WERI-Rb-1 (cell line): ENCODE measurements around the gene LRRC3C.

Experiments
- DNase-seq: peaks from one replicate; pipeline ENCODE4 v3.0.0-alpha.2; 2020
- H3K27ac ChIP-seq: fragments of 250-450 bp; sonication (Bioruptor Pico); 2 replicates; pipeline ENCODE4 v1.5.1; 2020; ENCODE audit warnings: mild to moderate bottlenecking, moderate library complexity
- H3K27me3 ChIP-seq: fragments of 250-450 bp; sonication (Bioruptor Pico); 2 replicates; pipeline ENCODE4 v1.5.1; 2021; ENCODE audit warnings: mild to moderate bottlenecking, low read depth, moderate library complexity; ENCODE audit not compliant: insufficient read depth, severe bottlenecking
- H3K36me3 ChIP-seq: fragments of 250-450 bp; sonication (Bioruptor Pico); 2 replicates; pipeline ENCODE4 v1.5.1; 2020; ENCODE audit warnings: mild to moderate bottlenecking, moderate library complexity
- H3K4me3 ChIP-seq: 2 replicates; pipeline ENCODE4 v1.5.1; 2011; ENCODE audit warnings: low read depth, mild to moderate bottlenecking, control low read depth, low read length
- H3K9me3 ChIP-seq: fragments of 250-450 bp; sonication (Bioruptor Pico); 2 replicates; pipeline ENCODE4 v1.5.1; 2021; ENCODE audit warnings: mild to moderate bottlenecking, moderate library complexity; ENCODE audit not compliant: severe bottlenecking
- TF ChIP-seq, protein P1 (sequence below): IDR thresholded peaks from 2 replicates; pipeline ENCODE4 v1.5.1; 2011; ENCODE audit warnings: low read depth, mild to moderate bottlenecking, control low read depth, inconsistent platforms, low read length

LRRC3C gene

GRCh38 chr17:39926135-39926587, 1.4 kb upstream of the LRRC3C start:
- DNase-seq, result no peak
- TF ChIP-seq, protein P1, sequence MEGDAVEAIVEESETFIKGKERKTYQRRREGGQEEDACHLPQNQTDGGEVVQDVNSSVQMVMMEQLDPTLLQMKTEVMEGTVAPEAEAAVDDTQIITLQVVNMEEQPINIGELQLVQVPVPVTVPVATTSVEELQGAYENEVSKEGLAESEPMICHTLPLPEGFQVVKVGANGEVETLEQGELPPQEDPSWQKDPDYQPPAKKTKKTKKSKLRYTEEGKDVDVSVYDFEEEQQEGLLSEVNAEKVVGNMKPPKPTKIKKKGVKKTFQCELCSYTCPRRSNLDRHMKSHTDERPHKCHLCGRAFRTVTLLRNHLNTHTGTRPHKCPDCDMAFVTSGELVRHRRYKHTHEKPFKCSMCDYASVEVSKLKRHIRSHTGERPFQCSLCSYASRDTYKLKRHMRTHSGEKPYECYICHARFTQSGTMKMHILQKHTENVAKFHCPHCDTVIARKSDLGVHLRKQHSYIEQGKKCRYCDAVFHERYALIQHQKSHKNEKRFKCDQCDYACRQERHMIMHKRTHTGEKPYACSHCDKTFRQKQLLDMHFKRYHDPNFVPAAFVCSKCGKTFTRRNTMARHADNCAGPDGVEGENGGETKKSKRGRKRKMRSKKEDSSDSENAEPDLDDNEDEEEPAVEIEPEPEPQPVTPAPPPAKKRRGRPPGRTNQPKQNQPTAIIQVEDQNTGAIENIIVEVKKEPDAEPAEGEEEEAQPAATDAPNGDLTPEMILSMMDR, result no peak
- H3K36me3 ChIP-seq, result peaks cover 26% of the 10 kb centered on the region
- no peaks in the 10 kb centered on the region for H3K9me3 ChIP-seq
- no peak overlapping the region for H3K27ac ChIP-seq
- no peak overlapping the region for H3K4me3 ChIP-seq
- no peaks in the 10 kb centered on the region for H3K27me3 ChIP-seq

DNA sequence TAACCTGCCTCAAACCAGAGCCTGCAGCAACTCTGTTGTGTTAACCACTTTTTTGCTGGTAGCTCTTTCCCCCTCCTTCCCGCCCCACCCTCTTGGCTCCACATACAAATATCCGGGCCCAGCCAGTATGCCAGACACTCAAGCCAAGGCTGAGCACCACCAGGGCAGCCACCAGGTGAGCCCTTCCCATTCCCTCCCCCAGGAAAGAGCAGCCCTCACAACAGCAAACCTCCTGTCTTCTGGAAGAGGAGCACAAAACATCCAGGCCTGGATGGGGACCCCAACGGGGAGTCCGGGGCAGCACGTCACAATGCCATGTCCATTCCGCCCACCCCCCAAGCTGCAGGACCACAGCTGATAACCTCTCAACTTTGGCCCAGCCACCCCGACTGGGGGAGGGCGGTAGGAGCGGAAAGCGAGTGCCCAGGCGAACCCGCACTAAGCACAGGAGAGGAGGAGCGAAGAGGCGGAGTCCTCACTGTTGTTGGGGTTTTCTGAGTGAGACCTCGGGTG, 888 bp upstream of the LRRC3C start:
- Histone ChIP-seq H3K27me3 (no peaks in the 10 kb centered on the region), H3K36me3 (peaks cover 21% of the 10 kb centered on the region), H3K27ac (peak overlapping the region; percentile 67), H3K4me3 (peak overlapping the region; percentile 78), H3K9me3 (no peaks in the 10 kb centered on the region)
- TF ChIP-seq, protein P1, result no peak
- DNase-seq, result peak; percentile 50

DNA sequence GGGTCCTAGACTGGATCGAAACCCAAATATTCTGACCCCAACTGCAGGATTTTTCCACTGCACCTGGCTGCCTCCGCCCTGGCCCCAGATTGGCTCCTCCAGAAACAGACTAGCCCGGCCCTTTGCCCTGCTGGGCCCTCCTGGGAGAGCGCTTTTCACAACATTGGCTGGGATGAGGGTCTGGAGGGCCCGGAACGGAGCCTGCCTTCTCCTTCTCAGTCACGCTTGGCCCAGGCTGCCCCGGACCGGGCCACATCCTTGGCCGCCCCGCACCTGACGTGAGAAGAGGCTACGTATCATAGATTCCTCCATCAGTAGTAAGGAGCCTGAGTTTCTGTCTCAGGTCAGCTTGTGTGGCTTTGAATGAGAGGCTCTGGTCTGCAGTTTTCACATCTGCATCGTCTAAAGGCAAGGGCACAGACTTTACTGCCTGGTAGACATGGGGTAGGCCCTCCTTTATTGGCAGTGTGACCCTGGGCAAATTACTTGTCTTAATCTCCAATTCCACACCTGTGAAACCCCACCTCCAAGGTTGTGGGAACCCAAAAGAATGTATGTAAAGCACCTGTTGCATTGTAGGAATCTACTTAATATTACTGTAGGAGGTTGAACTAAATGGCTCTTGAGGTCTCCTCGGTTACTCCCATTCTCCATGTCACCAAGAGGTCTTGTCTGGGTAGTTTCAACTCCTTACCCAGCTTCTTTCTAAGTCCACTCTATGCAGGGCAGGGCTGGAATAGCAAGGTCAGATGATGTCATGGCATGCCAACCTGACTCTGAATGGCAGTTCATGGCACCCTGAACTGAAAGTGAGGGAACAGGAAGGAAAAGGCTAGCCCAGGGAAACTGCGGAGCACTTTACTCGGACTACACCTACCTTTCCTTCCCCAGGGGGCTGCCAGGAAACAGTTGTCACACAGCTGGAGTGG, 661 bp downstream of the LRRC3C start:
- no peak overlapping the region for H3K27ac ChIP-seq
- H3K27me3 ChIP-seq, result no peaks in the 10 kb centered on the region
- H3K36me3 ChIP-seq, result peaks cover 6% of the 10 kb centered on the region
- H3K9me3 ChIP-seq, result no peaks in the 10 kb centered on the region
- TF ChIP-seq, protein P1, result no peak
- no peak for DNase-seq
- peak overlapping the region; percentile 78 for H3K4me3 ChIP-seq

DNA sequence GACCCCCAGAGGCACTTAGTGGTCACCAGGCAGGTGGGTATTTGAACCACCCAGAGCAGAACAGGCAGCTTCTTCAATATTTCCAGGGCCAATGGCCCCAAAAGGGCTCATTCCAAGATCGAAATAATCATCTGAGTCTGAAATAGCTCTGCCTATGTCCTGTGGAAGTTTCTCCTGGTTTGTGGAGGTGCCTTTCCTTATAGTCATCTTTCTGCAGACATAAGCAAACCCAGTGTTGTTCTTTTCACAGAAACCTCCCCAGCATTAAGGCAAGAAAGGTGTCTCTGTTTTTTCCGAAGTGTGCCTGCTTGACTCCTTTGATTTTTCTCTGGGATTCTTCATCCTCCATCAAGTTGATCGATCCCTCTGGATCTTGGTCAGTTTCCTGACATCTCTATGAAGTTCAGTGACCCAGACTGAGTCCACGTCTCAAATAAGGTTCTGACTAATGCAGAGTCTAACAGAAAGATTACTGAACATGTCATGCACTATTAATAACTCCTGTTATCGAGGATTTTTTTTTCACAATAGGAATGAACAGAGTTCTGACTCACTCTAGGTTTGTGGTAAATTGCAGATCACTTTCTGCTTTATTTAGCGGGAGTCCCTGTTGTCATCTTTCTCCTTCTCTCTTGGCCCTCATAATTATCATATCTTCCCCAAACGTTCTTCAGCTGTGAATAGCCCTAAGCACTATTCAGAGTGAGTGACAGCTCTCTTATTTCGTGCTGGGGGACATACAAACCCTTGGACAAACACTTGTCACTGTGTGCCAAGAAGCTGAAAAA, 1.5 kb downstream of the LRRC3C start:
- DNase-seq, result no peak
- Histone ChIP-seq H3K9me3 (no peaks in the 10 kb centered on the region), H3K27me3 (no peaks in the 10 kb centered on the region), H3K4me3 (no peak overlapping the region), H3K27ac (no peak overlapping the region), H3K36me3 (no peaks in the 10 kb centered on the region)
- TF ChIP-seq, protein P1, result no peak

DNA sequence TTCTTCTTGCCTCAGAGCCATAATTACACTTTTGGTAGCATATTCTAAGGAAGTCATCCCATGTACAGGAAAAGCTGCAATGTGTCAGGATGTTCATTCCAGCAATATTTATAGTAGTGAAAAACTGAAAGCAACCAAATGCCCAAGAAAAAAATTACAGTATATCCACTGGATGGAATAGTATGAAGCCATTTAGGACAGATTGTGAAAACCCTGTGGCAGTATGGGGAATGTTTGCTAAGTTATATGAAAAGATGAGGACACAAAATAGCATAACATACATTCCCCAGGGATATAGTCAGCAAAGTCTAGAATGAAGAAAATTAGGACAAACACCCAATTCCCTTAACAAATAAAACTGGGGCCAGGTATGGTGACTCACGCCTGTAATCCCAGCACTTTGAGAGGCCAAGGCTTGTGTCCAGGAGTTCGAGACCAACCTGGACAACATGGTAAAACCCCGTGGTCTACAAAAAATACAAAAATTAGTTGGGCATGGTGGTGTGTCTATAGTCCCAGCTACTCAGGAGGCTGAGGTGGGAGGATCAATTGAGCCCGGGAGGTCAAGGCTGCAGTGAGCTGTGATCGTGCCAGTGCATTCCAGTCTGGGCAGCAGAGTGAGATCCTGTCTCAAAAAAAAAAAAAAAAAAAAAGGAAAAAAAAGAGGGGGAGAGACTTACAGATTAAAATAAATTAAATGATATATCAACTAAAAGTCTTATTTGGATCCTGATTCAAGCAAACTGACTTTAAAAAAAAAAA, 2.3 kb downstream of the LRRC3C start:
- no peak overlapping the region for H3K27ac ChIP-seq
- DNase-seq, result no peak
- H3K27me3 ChIP-seq, result no peaks in the 10 kb centered on the region

More for the DNA sequence above, 2.3 kb downstream of the LRRC3C start:
- TF ChIP-seq, protein P1, result no peak
- H3K9me3 ChIP-seq, result no peaks in the 10 kb centered on the region
- H3K36me3 ChIP-seq, result no peaks in the 10 kb centered on the region
- no peak overlapping the region for H3K4me3 ChIP-seq
